ENCODE data around the gene C2orf42.

Gene C2orf42

GRCh38 chr2:70145144-70145490, 45.7 kb downstream of the C2orf42 start:
- DNase-seq (ENCODE audit: low read depth), result no peak
- TF ChIP-seq, protein P1, sequence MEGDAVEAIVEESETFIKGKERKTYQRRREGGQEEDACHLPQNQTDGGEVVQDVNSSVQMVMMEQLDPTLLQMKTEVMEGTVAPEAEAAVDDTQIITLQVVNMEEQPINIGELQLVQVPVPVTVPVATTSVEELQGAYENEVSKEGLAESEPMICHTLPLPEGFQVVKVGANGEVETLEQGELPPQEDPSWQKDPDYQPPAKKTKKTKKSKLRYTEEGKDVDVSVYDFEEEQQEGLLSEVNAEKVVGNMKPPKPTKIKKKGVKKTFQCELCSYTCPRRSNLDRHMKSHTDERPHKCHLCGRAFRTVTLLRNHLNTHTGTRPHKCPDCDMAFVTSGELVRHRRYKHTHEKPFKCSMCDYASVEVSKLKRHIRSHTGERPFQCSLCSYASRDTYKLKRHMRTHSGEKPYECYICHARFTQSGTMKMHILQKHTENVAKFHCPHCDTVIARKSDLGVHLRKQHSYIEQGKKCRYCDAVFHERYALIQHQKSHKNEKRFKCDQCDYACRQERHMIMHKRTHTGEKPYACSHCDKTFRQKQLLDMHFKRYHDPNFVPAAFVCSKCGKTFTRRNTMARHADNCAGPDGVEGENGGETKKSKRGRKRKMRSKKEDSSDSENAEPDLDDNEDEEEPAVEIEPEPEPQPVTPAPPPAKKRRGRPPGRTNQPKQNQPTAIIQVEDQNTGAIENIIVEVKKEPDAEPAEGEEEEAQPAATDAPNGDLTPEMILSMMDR (IDR thresholded peaks at IDR 0.05; ENCODE audit: insufficient read depth, low read depth, low read length, missing control alignments), result no peak
- H3K4me3 ChIP-seq (ENCODE audit: low read depth, low read length), result no peak overlapping the region

DNA sequence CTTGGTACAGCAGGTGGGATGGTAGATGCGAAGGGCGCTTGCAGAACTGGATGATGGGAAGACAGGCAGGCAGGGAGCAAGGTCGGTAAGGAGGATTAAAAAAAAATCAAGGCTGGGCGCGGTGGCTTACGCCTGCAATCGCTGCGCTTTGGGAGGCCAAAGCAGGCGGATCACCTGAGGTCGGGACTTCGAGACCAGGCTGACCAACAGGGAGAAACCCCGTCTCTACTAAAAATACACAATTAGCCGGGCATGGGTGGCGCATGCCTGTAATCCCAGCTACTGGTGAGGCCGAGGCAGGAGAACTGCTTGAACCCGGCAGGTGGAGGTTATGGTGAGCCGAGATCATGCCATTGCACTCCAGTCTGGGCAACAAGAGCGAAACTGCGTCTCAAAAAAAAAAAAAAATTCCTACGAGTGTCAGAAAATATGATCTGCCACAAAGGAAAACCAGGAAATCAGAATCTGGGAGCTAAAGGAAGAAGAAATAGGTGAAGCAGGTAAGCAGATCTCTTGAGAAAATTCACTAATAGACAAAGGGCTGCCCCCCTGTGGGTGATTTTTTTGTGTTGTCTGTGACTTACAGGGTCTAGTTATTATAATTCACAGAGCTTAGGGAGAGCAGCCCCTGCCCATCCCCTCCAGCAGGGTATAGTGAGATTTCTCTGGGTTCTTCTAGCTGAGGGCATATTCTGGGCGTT, 46.2 kb downstream of the C2orf42 start:
- no peak overlapping the region for H3K4me3 ChIP-seq (ENCODE audit: low read depth, low read length)
- DNase-seq (ENCODE audit: low read depth), result no peak
- TF ChIP-seq, protein P1 (IDR thresholded peaks at IDR 0.05; ENCODE audit: insufficient read depth, low read depth, low read length, missing control alignments), result no peak

- TF ChIP-seq, protein P1 (IDR thresholded peaks at IDR 0.05; ENCODE audit: insufficient read depth, low read depth, low read length, missing control alignments), result no peak
- peak overlapping the region; percentile 66 for H3K4me3 ChIP-seq (ENCODE audit: low read depth, low read length)
- DNase-seq (ENCODE audit: low read depth), result peak; percentile 80
Observed at GRCh38 chr2:70143314-70144150, 47.3 kb downstream of the C2orf42 start.

DNA sequence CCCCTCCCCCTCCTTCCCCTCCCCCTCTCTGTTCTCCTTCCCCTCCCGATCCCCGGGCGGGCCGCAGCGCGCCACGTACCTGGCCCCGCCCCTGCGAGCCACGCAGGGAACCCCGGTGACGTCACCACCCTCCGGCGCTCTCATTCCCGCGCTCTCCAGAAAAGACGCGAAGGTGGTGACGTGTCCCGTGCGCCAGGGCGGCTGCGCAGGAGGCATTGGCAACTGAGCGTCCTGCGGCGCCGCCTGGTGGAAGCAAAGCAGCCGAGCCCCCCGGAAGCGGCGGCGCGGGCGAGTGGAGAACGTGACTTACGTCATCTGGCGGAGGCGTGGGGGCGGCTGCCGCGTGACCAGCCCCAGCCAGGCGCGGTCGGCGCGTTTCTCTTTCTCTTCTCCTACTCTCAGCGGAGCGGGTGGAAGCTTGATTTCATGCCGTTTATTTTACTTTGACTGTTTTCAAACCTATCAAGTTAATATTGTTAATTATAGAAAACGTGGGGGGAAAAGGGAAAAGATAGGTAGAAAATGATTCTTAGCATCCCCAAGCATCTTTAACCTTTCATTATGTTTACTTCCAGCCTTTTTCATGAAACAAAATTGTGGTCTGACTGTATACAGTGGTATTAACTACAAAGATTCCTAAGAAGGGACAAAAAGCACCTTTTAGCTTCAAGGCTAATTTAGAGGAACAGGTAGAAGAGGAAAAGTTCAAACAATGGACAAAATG, 48.1 kb downstream of the C2orf42 start:
- TF ChIP-seq, protein P1 (IDR thresholded peaks at IDR 0.05; ENCODE audit: insufficient read depth, low read depth, low read length, missing control alignments), result peak; percentile 96
- H3K4me3 ChIP-seq (ENCODE audit: low read depth, low read length), result peak overlapping the region; percentile 89
- peak; percentile 100 for DNase-seq (ENCODE audit: low read depth)

- TF ChIP-seq, protein P1 (IDR thresholded peaks at IDR 0.05; ENCODE audit: insufficient read depth, low read depth, low read length, missing control alignments), result no peak
- peak overlapping the region; percentile 89 for H3K4me3 ChIP-seq (ENCODE audit: low read depth, low read length)
- DNase-seq (ENCODE audit: low read depth), result no peak
Observed at GRCh38 chr2:70141902-70142589, 48.8 kb downstream of the C2orf42 start.

- peak overlapping the region; percentile 89 for H3K4me3 ChIP-seq (ENCODE audit: low read depth, low read length)
- TF ChIP-seq, protein P1 (IDR thresholded peaks at IDR 0.05; ENCODE audit: insufficient read depth, low read depth, low read length, missing control alignments), result peak; percentile 72
- DNase-seq (ENCODE audit: low read depth), result peak; percentile 95
Observed at GRCh38 chr2:70141212-70141901, 49.5 kb downstream of the C2orf42 start.
